GM12891 (cell line): ENCODE measurements around the gene ZNF692.
A peak's percentile ranks its signal among the peaks of the same experiment; 100 is the strongest.

Experiments
- DNase-seq: peaks from one replicate; pipeline ENCODE4 v3.0.0; 2011; ENCODE audit warnings: low spot score; ENCODE audit not compliant: insufficient read length
- FAIRE-seq: peaks from 2 replicates; lab custom pipeline; 2011; peaks lifted over from hg19 to GRCh38; lab: Jason Lieb, UNC
- PAX5 ChIP-seq: IDR thresholded peaks from 2 replicates; pipeline ENCODE4 v1.6.1; 2011; ENCODE audit warnings: low read length, moderate library complexity, mild to moderate bottlenecking; ENCODE audit not compliant: insufficient read depth, severe bottlenecking
- POLR2A ChIP-seq: IDR thresholded peaks from 2 replicates; pipeline ENCODE4 v1.6.1; 2011; ENCODE audit warnings: low read depth, low read length, control low read depth
- POLR2AphosphoS5 ChIP-seq: IDR thresholded peaks from 2 replicates; pipeline ENCODE4 v1.6.1; 2011; ENCODE audit warnings: low read depth, low read length, control low read depth
- POU2F2 ChIP-seq: IDR thresholded peaks from 2 replicates; pipeline ENCODE4 v1.6.1; 2011; ENCODE audit warnings: low read depth, mild to moderate bottlenecking, control low read depth, low read length, moderate library complexity
- SPI1 ChIP-seq: IDR thresholded peaks from 2 replicates; pipeline ENCODE4 v1.6.1; 2011; ENCODE audit warnings: low read depth, low read length, control low read depth
- TAF1 ChIP-seq: IDR thresholded peaks from 2 replicates; pipeline ENCODE4 v1.6.1; 2011; ENCODE audit warnings: low read depth, low read length, control low read depth

ZNF692 gene

GRCh38 chr1:248849637-248850036 lies 9.2 kb downstream of the ZNF692 start:
- FAIRE-seq (no peak), DNase-seq (no peak)
- TF ChIP-seq PAX5, result no peak
- no peak for TF ChIP-seq POLR2AphosphoS5
- TF ChIP-seq SPI1, result no peak
- no peak for TF ChIP-seq POLR2A
- TF ChIP-seq POU2F2, result no peak
- no peak for TF ChIP-seq TAF1

GRCh38 chr1:248849152-248849551 lies 9.7 kb downstream of the ZNF692 start:
- FAIRE-seq (no peak), DNase-seq (no peak)
- TF ChIP-seq TAF1 (no peak), POLR2A (no peak), PAX5 (no peak), SPI1 (no peak), POLR2AphosphoS5 (no peak), POU2F2 (no peak)

- FAIRE-seq, result no peak
- DNase-seq, result no peak
Observed at GRCh38 chr1:248848602-248849001, 10.3 kb downstream of the ZNF692 start.

DNA sequence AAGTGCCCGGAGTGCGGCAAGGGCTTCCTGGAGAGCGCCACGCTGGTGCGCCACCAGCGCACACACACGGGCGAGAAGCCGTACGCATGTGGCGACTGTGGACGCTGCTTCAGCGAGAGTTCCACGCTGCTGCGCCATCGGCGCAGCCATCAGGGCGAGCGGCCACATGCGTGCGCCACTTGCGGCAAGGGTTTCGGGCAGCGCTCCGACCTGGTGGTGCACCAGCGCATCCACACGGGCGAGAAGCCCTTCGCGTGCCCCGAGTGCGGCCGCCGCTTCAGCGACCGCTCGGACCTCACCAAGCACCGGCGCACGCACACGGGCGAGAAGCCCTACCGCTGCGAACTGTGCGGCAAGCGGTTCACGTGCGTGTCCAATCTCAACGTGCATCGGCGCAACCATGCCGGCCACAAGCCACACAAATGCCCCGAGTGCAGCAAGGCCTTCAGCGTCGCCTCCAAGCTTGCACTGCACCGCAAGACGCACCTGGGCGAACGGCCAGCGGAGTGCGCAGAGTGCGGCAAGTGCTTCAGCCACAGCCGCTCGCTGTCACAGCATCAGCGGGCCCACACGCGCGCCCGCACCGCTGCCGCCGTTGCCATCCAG lies 10.8 kb downstream of the ZNF692 start:
- FAIRE-seq, result no peak
- DNase-seq, result no peak
- TF ChIP-seq POU2F2, result no peak
- no peak for TF ChIP-seq TAF1
- no peak for TF ChIP-seq POLR2A
- TF ChIP-seq POLR2AphosphoS5, result no peak
- TF ChIP-seq SPI1, result no peak
- TF ChIP-seq PAX5, result no peak

More at GRCh38 chr1:248848602-248849001, 10.3 kb downstream of the ZNF692 start:
- TF ChIP-seq POU2F2, result no peak
- no peak for TF ChIP-seq POLR2A
- no peak for TF ChIP-seq PAX5
- no peak for TF ChIP-seq TAF1
- TF ChIP-seq SPI1, result no peak
- no peak for TF ChIP-seq POLR2AphosphoS5

DNA sequence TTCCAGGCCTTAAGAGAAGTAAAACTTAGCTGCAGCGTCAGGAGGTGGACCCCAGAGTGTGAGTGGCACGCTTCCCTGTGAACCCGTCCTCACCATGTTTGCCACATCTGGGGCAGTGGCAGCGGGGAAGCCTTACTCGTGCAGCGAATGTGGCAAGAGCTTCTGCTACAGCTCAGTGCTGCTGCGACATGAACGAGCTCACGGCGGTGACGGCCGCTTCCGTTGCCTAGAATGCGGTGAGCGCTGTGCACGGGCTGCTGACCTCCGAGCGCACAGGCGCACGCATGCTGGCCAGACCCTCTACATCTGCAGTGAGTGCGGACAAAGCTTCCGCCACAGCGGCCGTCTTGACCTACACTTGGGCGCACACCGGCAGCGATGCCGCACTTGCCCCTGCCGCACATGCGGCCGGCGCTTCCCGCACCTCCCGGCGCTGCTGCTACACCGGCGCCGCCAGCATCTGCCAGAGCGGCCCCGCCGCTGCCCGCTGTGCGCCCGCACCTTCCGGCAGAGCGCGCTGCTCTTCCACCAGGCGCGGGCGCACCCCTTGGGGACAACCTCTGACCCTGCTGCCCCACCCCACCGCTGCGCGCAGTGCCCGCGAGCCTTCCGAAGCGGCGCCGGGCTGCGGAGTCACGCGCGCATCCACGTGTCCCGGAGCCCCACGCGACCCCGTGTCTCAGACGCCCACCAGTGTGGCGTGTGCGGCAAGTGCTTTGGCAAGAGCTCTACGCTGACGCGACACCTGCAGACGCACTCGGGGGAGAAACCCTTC lies 11.5 kb downstream of the ZNF692 start:
- DNase-seq, result no peak
- no peak for FAIRE-seq
- no peak for TF ChIP-seq POLR2AphosphoS5

DNA sequence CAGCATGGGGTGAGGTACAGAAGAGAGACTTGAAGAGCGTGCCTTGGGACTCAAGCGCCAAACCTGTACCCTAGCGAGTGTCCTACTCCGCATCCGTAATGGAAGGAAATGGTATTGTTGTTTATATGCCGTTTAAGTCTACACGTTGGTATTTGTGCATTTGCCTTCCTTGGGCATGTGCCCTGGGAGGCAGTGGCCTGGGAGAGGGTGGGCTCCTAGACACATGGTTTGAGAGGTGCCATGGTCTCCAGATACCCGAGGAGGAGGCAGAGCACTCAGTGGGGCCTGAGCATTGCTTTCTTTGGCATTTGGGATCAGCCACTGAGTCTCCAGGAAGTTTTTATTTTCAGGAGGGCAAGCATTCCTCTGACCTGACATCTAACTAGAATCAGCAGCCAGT lies 14.4 kb downstream of the ZNF692 start:
- no peak for FAIRE-seq

DNA sequence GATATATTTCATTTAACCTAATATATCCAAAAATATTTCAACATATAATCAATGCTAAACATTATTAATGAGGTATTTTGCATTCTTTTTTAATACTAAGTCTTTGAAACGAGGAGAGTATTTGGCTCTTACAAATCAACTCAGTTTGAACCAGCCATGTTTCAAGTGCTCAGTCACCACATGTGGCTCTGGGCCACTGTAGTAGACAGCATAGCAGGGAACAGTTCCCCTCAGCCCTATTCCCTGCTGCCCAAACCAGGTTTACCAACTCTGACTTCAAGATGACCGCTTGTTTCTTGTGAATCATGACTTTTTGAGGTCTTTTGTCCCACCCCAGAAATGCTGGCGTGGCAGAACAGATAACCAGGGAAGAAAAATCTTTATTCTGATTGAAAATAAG lies 15.2 kb downstream of the ZNF692 start:
- DNase-seq (no peak), FAIRE-seq (no peak)
- TF ChIP-seq POLR2AphosphoS5 (no peak), SPI1 (no peak), TAF1 (no peak), POLR2A (no peak), PAX5 (no peak), POU2F2 (no peak)

More for the DNA sequence above, 14.4 kb downstream of the ZNF692 start:
- no peak for TF ChIP-seq TAF1
- TF ChIP-seq POLR2A, result no peak
- DNase-seq, result no peak

- FAIRE-seq, result peak; percentile 58
- TF ChIP-seq POLR2AphosphoS5 (peak; percentile 29; the same call in 1 of the 2 replicates), POU2F2 (no peak), SPI1 (no peak)
- no peak for DNase-seq
Observed at GRCh38 chr1:248842781-248843331, 16.0 kb downstream of the ZNF692 start.

DNA sequence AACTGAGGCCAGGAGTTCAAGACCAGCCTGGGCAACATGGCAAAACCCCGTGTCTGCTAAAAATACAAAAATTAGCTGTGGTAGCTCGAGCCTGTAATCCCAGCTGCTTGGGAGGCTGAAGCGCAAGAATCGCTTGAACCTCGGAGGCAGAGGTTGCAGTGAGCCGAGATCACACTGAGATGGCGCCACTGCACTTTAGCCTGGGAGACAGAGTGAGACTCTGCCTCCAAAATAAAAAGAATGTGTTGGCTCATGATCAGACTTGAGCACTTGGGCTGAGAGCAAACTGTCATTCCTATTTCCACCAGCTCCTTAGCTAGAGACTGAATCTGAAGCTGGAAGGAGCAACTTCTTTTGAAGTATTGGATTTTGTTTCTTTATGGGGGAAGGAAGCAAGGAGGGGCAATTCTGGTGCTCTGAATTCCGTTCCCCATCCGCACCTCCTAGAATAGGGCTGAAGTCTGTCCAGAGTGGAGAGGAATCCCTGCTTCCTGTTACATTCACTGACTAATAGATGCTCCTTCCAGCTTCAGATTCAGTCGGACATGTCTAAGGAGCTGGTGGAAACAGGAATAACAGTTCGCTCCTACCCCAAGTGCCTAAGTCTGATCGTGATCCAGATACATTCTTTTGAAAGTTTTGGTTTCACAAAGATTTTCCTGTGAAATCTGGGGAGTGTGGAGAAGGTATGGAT lies 17.0 kb downstream of the ZNF692 start:
- FAIRE-seq (no peak), DNase-seq (no peak)
- TF ChIP-seq TAF1, result no peak
- TF ChIP-seq POU2F2, result no peak
- TF ChIP-seq SPI1, result no peak
- TF ChIP-seq PAX5, result no peak

DNA sequence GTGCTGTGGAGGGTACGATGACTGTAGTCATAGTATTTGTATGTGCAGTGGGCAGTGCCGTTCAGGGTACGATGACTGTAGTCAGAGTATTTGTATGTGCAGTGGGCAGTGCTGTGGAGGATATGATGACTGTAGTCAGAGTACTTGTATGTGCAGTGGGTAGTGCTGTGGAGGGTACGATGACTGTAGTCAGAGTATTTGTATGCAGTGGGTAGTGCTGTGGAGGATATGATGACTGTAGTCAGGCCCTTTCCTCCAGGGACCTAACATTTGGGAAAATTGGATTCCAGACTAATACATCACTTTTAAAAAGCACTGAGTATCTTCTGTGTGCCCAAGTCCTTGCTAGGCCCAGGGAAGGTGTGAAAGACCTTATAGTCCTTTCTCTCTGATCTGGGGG lies 17.9 kb downstream of the ZNF692 start:
- FAIRE-seq, result no peak
- TF ChIP-seq SPI1, result no peak
- no peak for TF ChIP-seq POLR2AphosphoS5
- no peak for DNase-seq
